SK-N-MC (cell line): ENCODE results near the gene TUT7.
"Not testable (repeated sequence)": the region's sequence is repeated elsewhere in the genome, so short reads cannot be mapped to it uniquely, and the experiment has no call there.

Experiments used
- DNase-seq: peaks from one replicate; pipeline ENCODE4 v3.0.0-alpha.2; 2011; ENCODE audit warnings: low read depth, low spot score
- H3K27ac ChIP-seq: fragments of 200-600 bp; sonication (generic); 2 replicates; pipeline ENCODE4 v1.5.1; 2016; ENCODE audit warnings: mixed run types
- H3K36me3 ChIP-seq: fragments of 200-600 bp; sonication (generic); 2 replicates; pipeline ENCODE4 v1.6.1; 2017; ENCODE audit warnings: antibody characterized with exemption, low read length, mixed read lengths; ENCODE audit not compliant: insufficient read depth
- H3K4me3 ChIP-seq: fragments of 200-600 bp; sonication (generic); 2 replicates; pipeline ENCODE4 v1.5.1; 2016
- H3K9ac ChIP-seq: fragments of 200-600 bp; sonication (generic); 2 replicates; pipeline ENCODE4 v1.8.0; 2017; ENCODE audit warnings: mixed run types, mixed read lengths; ENCODE audit not compliant: insufficient read length
- H3K9me3 ChIP-seq: fragments of 200-600 bp; sonication (generic); 2 replicates; pipeline ENCODE4 v1.6.1; 2017; ENCODE audit warnings: low read depth, mild to moderate bottlenecking, antibody characterized with exemption, low read length, moderate library complexity, mixed read lengths
- EZH2 ChIP-seq: fragments of 200-600 bp; sonication (generic); IDR thresholded peaks from one replicate; pipeline ENCODE4 v1.6.1; 2017; ENCODE audit warnings: antibody characterized with exemption
- FOXP2 ChIP-seq: optimal IDR thresholded peaks from 2 replicates; pipeline ENCODE3; 2011; ENCODE audit warnings: mild to moderate bottlenecking, moderate library complexity; ENCODE audit not compliant: insufficient read depth; ENCODE audit errors: extremely low read length, control extremely low read depth
- POLR2AphosphoS5 ChIP-seq: IDR thresholded peaks from 2 replicates; pipeline ENCODE4 v1.6.1; 2012; ENCODE audit warnings: mild to moderate bottlenecking, low read depth, low read length, borderline replicate concordance

The TUT7 gene, protein sequence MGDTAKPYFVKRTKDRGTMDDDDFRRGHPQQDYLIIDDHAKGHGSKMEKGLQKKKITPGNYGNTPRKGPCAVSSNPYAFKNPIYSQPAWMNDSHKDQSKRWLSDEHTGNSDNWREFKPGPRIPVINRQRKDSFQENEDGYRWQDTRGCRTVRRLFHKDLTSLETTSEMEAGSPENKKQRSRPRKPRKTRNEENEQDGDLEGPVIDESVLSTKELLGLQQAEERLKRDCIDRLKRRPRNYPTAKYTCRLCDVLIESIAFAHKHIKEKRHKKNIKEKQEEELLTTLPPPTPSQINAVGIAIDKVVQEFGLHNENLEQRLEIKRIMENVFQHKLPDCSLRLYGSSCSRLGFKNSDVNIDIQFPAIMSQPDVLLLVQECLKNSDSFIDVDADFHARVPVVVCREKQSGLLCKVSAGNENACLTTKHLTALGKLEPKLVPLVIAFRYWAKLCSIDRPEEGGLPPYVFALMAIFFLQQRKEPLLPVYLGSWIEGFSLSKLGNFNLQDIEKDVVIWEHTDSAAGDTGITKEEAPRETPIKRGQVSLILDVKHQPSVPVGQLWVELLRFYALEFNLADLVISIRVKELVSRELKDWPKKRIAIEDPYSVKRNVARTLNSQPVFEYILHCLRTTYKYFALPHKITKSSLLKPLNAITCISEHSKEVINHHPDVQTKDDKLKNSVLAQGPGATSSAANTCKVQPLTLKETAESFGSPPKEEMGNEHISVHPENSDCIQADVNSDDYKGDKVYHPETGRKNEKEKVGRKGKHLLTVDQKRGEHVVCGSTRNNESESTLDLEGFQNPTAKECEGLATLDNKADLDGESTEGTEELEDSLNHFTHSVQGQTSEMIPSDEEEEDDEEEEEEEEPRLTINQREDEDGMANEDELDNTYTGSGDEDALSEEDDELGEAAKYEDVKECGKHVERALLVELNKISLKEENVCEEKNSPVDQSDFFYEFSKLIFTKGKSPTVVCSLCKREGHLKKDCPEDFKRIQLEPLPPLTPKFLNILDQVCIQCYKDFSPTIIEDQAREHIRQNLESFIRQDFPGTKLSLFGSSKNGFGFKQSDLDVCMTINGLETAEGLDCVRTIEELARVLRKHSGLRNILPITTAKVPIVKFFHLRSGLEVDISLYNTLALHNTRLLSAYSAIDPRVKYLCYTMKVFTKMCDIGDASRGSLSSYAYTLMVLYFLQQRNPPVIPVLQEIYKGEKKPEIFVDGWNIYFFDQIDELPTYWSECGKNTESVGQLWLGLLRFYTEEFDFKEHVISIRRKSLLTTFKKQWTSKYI (N-terminal part only)

GRCh38 chr9:86354011-86354817 is at the start of gene TUT7:
Gene TUT7 (minus strand): TSS chr9:86354410. CDS start chr9:86353199, 1,211 bp downstream.
- peaks cover 6% of the 10 kb centered on the region; the same call in 1 of the 2 replicates for H3K36me3 ChIP-seq
- peak within 1 kb of the TSS; percentile 39; the same call in 1 of the 2 replicates for H3K27ac ChIP-seq
- H3K9me3 ChIP-seq = no peaks in the 10 kb centered on the region
- peak; percentile 45 for DNase-seq
- H3K4me3 ChIP-seq = peak within 1 kb of the TSS; percentile 82
- TF ChIP-seq FOXP2 (peak; percentile 32), POLR2AphosphoS5 (peak; percentile 88), EZH2 (no peak)
- peak within 1 kb of the TSS; percentile 80 for H3K9ac ChIP-seq

- no peak for DNase-seq
- H3K4me3 ChIP-seq = no peak overlapping the region
- H3K9ac ChIP-seq = no peak overlapping the region
- H3K27ac ChIP-seq = no peak overlapping the region
- no peak for TF ChIP-seq FOXP2
- no peak for TF ChIP-seq EZH2
- TF ChIP-seq POLR2AphosphoS5 = no peak
- H3K36me3 ChIP-seq = no peaks in the 10 kb centered on the region
- H3K9me3 ChIP-seq = no peaks in the 10 kb centered on the region
Observed at GRCh38 chr9:86402591-86402990, 48.4 kb upstream of the TUT7 start.

- no peaks in the 10 kb centered on the region for H3K9me3 ChIP-seq
- H3K27ac ChIP-seq = no peak overlapping the region
- no peak overlapping the region for H3K4me3 ChIP-seq
- DNase-seq = no peak
- TF ChIP-seq EZH2 (no peak), POLR2AphosphoS5 (no peak), FOXP2 (no peak)
- H3K9ac ChIP-seq = no peak overlapping the region
- H3K36me3 ChIP-seq = no peaks in the 10 kb centered on the region
Observed at GRCh38 chr9:86396412-86396811, 42.2 kb upstream of the TUT7 start.

DNA sequence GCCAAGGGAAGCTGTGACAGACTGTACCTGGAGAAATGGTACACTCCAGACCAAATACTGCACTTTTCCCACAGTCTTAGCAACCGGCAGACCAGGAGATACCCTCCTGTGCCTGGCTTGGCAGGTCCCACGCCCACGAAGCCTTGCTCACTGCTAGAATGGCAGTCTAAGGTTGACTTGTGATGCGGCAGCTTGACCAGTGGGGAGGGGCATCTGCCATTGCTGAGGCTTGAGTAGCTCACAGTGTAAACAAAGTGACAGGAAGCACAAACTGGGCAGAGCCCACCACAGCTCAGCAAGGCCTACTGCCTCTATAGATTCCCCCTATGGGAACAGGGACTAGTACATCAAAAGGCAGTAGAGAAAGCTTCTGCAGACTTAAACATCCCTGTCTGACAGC is 36.0 kb upstream of the TUT7 start:
- H3K9me3 ChIP-seq, DNase-seq: not testable (repeated sequence)

GRCh38 chr9:86389628-86390027 is 35.4 kb upstream of the TUT7 start:
- Histone ChIP-seq H3K27ac (no peak overlapping the region), H3K36me3 (no peaks in the 10 kb centered on the region), H3K4me3 (no peak overlapping the region), H3K9me3 (no peaks in the 10 kb centered on the region), H3K9ac (no peak overlapping the region)
- DNase-seq = no peak
- no peak for TF ChIP-seq POLR2AphosphoS5
- no peak for TF ChIP-seq FOXP2
- TF ChIP-seq EZH2 = no peak

More for the DNA sequence above, 36.0 kb upstream of the TUT7 start:
- not testable (repeated sequence) for H3K27ac ChIP-seq, H3K36me3 ChIP-seq, H3K4me3 ChIP-seq, H3K9ac ChIP-seq

- no peak for TF ChIP-seq EZH2
- TF ChIP-seq FOXP2 = no peak
- TF ChIP-seq POLR2AphosphoS5 = no peak
- Histone ChIP-seq H3K4me3 (no peak overlapping the region), H3K36me3 (no peaks in the 10 kb centered on the region), H3K9ac (no peak overlapping the region), H3K9me3 (no peaks in the 10 kb centered on the region; the same call in 1 of the 2 replicates), H3K27ac (no peak overlapping the region)
- DNase-seq = no peak
Observed at GRCh38 chr9:86387376-86387775, 33.2 kb upstream of the TUT7 start.

DNA sequence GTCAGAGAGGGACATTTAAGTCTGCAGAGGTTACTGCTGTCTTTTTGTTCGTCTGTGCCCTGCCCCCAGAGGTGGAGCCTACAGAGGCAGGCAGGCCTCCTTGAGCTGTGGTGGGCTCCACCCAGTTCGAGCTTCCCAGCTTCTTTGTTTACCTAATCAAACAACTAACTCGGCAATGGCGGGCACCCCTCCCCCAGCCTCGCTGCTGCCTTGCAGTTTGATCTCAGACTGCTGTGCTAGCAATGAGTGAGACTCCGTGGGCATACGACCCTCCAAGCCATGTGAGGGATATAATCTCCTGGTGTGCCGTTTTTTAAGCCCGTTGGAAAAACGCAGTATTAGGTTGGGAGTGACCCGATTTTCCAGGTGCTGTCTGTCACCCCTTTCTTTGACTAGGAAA is 28.8 kb upstream of the TUT7 start:
- H3K27ac ChIP-seq, H3K9ac ChIP-seq, H3K36me3 ChIP-seq, DNase-seq, H3K4me3 ChIP-seq, H3K9me3 ChIP-seq: not testable (repeated sequence)
